Ishikawa (cell line): ENCODE data around the gene VWC2L.

Experiments used
- CEBPB ChIP-seq: IDR thresholded peaks from 2 replicates; pipeline ENCODE4 v1.6.1; 2012
- CREB1 ChIP-seq: IDR thresholded peaks from 2 replicates; pipeline ENCODE4 v1.6.1; 2012; ENCODE audit warnings: low read depth
- EGR1 ChIP-seq: IDR thresholded peaks from 2 replicates; pipeline ENCODE4 v1.6.1; 2012
- EP300 ChIP-seq: IDR thresholded peaks from 2 replicates; pipeline ENCODE4 v1.6.1; 2012; ENCODE audit warnings: borderline replicate concordance
- MAX ChIP-seq: IDR thresholded peaks from 2 replicates; pipeline ENCODE4 v1.6.1; 2012
- NFIC ChIP-seq: IDR thresholded peaks from 2 replicates; pipeline ENCODE4 v1.6.1; 2012
- REST ChIP-seq: IDR thresholded peaks from 2 replicates; pipeline ENCODE4 v1.6.1; 2012; ENCODE audit warnings: low read depth, mild to moderate bottlenecking
- TAF1 ChIP-seq: IDR thresholded peaks from 2 replicates; pipeline ENCODE4 v1.6.1; 2012; ENCODE audit warnings: low read depth, mild to moderate bottlenecking
- USF1 ChIP-seq: IDR thresholded peaks from 2 replicates; pipeline ENCODE4 v1.6.1; 2012
- YY1 ChIP-seq: IDR thresholded peaks from 2 replicates; pipeline ENCODE4 v1.6.1; 2012; ENCODE audit warnings: low read depth
- ZBTB7A ChIP-seq: IDR thresholded peaks from 2 replicates; pipeline ENCODE4 v1.6.1; 2012; ENCODE audit warnings: low read depth

DNA sequence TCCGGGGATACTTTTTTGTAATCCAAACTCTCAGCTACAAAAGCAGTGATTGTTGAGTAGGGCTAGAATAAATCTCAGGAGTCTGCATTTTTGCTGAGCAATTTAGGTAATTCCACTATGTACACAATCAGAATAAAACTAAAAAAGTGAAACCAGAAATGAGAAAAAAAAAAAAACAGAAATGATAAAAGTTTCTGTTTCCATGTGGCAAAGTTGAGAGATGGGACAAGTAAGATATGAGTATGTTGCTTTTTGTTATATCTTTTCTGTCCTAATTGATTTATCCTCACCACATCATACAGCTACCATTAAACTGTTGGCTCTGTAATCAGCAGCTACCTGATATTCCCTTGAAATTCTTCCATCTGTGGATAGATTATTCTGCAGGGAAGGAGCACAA is 92.7 kb downstream of the VWC2L start:
- no peak for TF ChIP-seq EP300
- no peak for TF ChIP-seq REST
- TF ChIP-seq NFIC: no peak
- no peak for TF ChIP-seq MAX
- TF ChIP-seq USF1: no peak
- no peak for TF ChIP-seq EGR1
- TF ChIP-seq CREB1: no peak
- TF ChIP-seq CEBPB: no peak
- no peak for TF ChIP-seq ZBTB7A
- no peak for TF ChIP-seq TAF1
- no peak for TF ChIP-seq YY1
